GM12878 (cell line): Measurements from ENCODE around the gene IGF2BP2. TPM values are rescaled to one million over a fixed set of nuclear protein-coding genes. Genes with fewer than 3 reads are reported as not detected.

Source experiments
- ATAC-seq: fragments of 200-7000 bp; cut with Tn5 transposase; 3 replicates; pipeline ENCODE4 v1.9.1; 2020; ENCODE audit warnings: mild to moderate bottlenecking, moderate library complexity
- BruUV-seq: library from RNA; stranded (reverse); fragments of 400-500 nt; replicated peaks from 2 replicates; lab custom pipeline; 2021; lab: Mats Ljungman, UMichigan
- CTCF ChIA-PET: fragments of 300-600 bp; sonication (Branson Sonifier 250); formaldehyde crosslinking; extraction: SDS; loops from one replicate; lab custom pipeline; 2021; ENCODE audit warnings: inconsistent platforms; lab: Yijun Ruan, JAX
- POLR2A ChIA-PET: fragments of 350-600 bp; formaldehyde crosslinking; extraction: SDS; loops from one replicate; lab custom pipeline; 2021; ENCODE audit warnings: inconsistent platforms; lab: Charles Lee
- RAD21 ChIA-PET: fragments of 300-600 bp; sonication (Branson Sonifier 250); formaldehyde crosslinking; loops from one replicate; lab custom pipeline; 2023; ENCODE audit warnings: antibody characterized with exemption; ENCODE audit not compliant: unreplicated experiment; lab: Charles Lee
- SMC1A ChIA-PET: fragments of 300-600 bp; sonication (Branson Sonifier 250); formaldehyde crosslinking; loops from one replicate; lab custom pipeline; 2023; ENCODE audit not compliant: unreplicated experiment, uncharacterized antibody; lab: Charles Lee
- DNase-seq: peaks from one replicate; pipeline ENCODE4 v3.0.0-alpha.2; 2011; ENCODE audit warnings: low read depth, low spot score
- FAIRE-seq: peaks from 3 replicates; lab custom pipeline; 2011; peaks lifted over from hg19 to GRCh38; lab: Jason Lieb, UNC
- H2AFZ ChIP-seq: 2 replicates; pipeline ENCODE4 v1.6.0; 2011; ENCODE audit warnings: low read depth, low read length, control low read depth; ENCODE audit not compliant: control insufficient read depth
- H3K27ac ChIP-seq: 2 replicates; pipeline ENCODE4 v1.5.1; 2011; ENCODE audit warnings: control low read depth; ENCODE audit not compliant: control insufficient read depth, insufficient read depth
- H3K27me3 ChIP-seq, 2 experiments: replicated peaks in 1 of 2; 2 replicates each; pipeline versions ENCODE4 v1.6.0 to v1.6.1; 2011; ENCODE audit warnings: low read length in 1 of 2; ENCODE audit not compliant: control insufficient read depth in 2 of 2, insufficient read depth in 2 of 2
- H3K36me3 ChIP-seq, 2 experiments: 2 replicates each; pipeline ENCODE4 v1.5.1; 2011; ENCODE audit warnings: low read length in 1 of 2; ENCODE audit not compliant: control insufficient read depth in 2 of 2, insufficient read depth in 2 of 2
- H3K4me1 ChIP-seq: 2 replicates; pipeline ENCODE4 v1.6.1; 2011; ENCODE audit warnings: mild to moderate bottlenecking, low read length, moderate library complexity, mixed read lengths; ENCODE audit not compliant: control insufficient read depth, insufficient read depth
- H3K4me2 ChIP-seq: 2 replicates; pipeline ENCODE4 v1.6.0; 2011; ENCODE audit warnings: control low read depth; ENCODE audit not compliant: control insufficient read depth, insufficient read depth
- H3K4me3 ChIP-seq: fragments of 200-600 bp; sonication (generic); 2 replicates; pipeline ENCODE4 v1.5.1; 2016
- H3K79me2 ChIP-seq: 2 replicates; pipeline ENCODE4 v1.6.0; 2011; ENCODE audit warnings: low read length; ENCODE audit not compliant: control insufficient read depth, insufficient read depth
- H3K9ac ChIP-seq: 2 replicates; pipeline ENCODE4 v1.8.0; 2011; ENCODE audit warnings: low read length, control low read depth, mixed read lengths; ENCODE audit not compliant: control insufficient read depth, insufficient read depth
- H3K9me3 ChIP-seq: replicated peaks from 3 replicates; pipeline ENCODE4 v1.5.1; 2011; ENCODE audit warnings: mild to moderate bottlenecking, low read length; ENCODE audit not compliant: control insufficient read depth, insufficient read depth
- H4K20me1 ChIP-seq: 2 replicates; pipeline ENCODE4 v1.6.0; 2011; ENCODE audit not compliant: control insufficient read depth, insufficient read depth
- CEBPB ChIP-seq, 2 experiments: fragments of 150-350 bp in 1 of 2; IDR thresholded peaks; 2 replicates each; pipeline ENCODE4 v1.6.1; 2012 to 2014; ENCODE audit warnings: low read depth in 2 of 2, low read length in 2 of 2, borderline replicate concordance in 1 of 2, inconsistent platforms in 1 of 2
- CREB1 ChIP-seq: IDR thresholded peaks from 2 replicates; pipeline ENCODE4 v1.6.1; 2012; ENCODE audit warnings: low read depth, mild to moderate bottlenecking, inconsistent platforms
- EGR1 ChIP-seq, 2 experiments: IDR thresholded peaks; 1 replicate in 1 of 2; 2 replicates in 1 of 2; pipeline ENCODE4 v1.6.1; 2011 to 2012; ENCODE audit warnings: low read depth in 2 of 2, low read length in 2 of 2, borderline replicate concordance in 1 of 2, mild to moderate bottlenecking in 1 of 2, moderate library complexity in 1 of 2
- HDAC2 ChIP-seq: fragments of 200-600 bp; sonication (generic); IDR thresholded peaks from 2 replicates; pipeline ENCODE4 v1.6.1; 2017
- KAT2A ChIP-seq: conservative IDR thresholded peaks from 2 replicates; pipeline ENCODE4 v1.6.1; 2011; ENCODE audit warnings: low read depth, low read length; ENCODE audit not compliant: control insufficient read depth
- KDM1A ChIP-seq: fragments of 200-600 bp; sonication (generic); IDR thresholded peaks from 2 replicates; pipeline ENCODE4 v1.6.1; 2016; ENCODE audit warnings: borderline replicate concordance
- NFIC ChIP-seq: IDR thresholded peaks from 2 replicates; pipeline ENCODE4 v1.6.1; 2012; ENCODE audit warnings: low read depth, mild to moderate bottlenecking, inconsistent platforms, low read length, moderate library complexity
- NFYB ChIP-seq: IDR thresholded peaks from 2 replicates; pipeline ENCODE4 v1.6.1; 2011; ENCODE audit warnings: low read depth, mild to moderate bottlenecking, low read length, improper control_type of control experiment, moderate library complexity; ENCODE audit not compliant: insufficient read depth
- RB1 ChIP-seq: fragments of 450-650 bp; formaldehyde crosslinking; IDR thresholded peaks from 2 replicates; pipeline ENCODE4 v1.6.1; 2017; ENCODE audit warnings: mild to moderate bottlenecking, borderline replicate concordance
- SMARCA5 ChIP-seq: fragments of 450-650 bp; IDR thresholded peaks from 2 replicates; pipeline ENCODE4 v1.6.1; 2017; ENCODE audit warnings: mild to moderate bottlenecking
- TCF7 ChIP-seq: IDR thresholded peaks from 2 replicates; pipeline ENCODE4 v1.6.1; 2014; ENCODE audit warnings: antibody characterized with exemption, borderline replicate concordance
- ZBED1 ChIP-seq: IDR thresholded peaks from 2 replicates; pipeline ENCODE4 v1.6.1; 2016; ENCODE audit warnings: borderline replicate concordance
- ZNF274 ChIP-seq: IDR thresholded peaks from one replicate; pipeline ENCODE4 v1.8.0; 2011; ENCODE audit not compliant: insufficient read length, insufficient read depth
- ZNF622 ChIP-seq: fragments of 450-650 bp; IDR thresholded peaks from 2 replicates; pipeline ENCODE4 v1.6.1; 2017; ENCODE audit warnings: mild to moderate bottlenecking, inconsistent platforms
- WGBS: methylation state at CpG from one replicate; pipeline ENCODE4 v1.1.6; 2016; ENCODE audit warnings: low lambda C conversion rate; ENCODE audit not compliant: insufficient replicate concordance, insufficient coverage; ENCODE audit errors: missing lambda C conversion rate; 5-methylcytosine and 5-hydroxymethylcytosine counted together
- in situ Hi-C: fragments of 300-500 bp; cut with MboI; formaldehyde crosslinking; loops from 9 replicates; pipeline ENCODE4 v1.14.3; 2018; ENCODE audit warnings: mixed read lengths
- intact Hi-C: fragments of 100-400 bp; cut with micrococcal nuclease; formaldehyde crosslinking; loops from one replicate; pipeline ENCODE4 v1.14.2; 2022; ENCODE audit not compliant: unreplicated experiment
- polyA plus RNA-seq, 11 experiments: library from polyadenylated mRNA; depleted of rRNA in 4 of 11; unstranded in 6 of 11; stranded (reverse) in 5 of 11; fragments of >200 nt; fragmentation: Nextera tagmentation in 4 of 11; fragmentation: Illumina TruSeq in 1 of 11; extraction: Ambion mirVana in 4 of 11; extraction: Trizol in 1 of 11; gene quantifications; 1 replicate in 1 of 11; 2 replicates in 10 of 11; pipeline versions ENCODE4 v1.2.1 to v1.2.3, GENCODE V29; 2011 to 2016; ENCODE audit warnings: inconsistent platforms in 2 of 11, missing spikeins in 2 of 11, low read depth in 1 of 11
- total RNA-seq, 4 experiments: library from RNA; depleted of rRNA in 3 of 4; stranded (reverse); fragments of >200 nt in 3 of 4; fragmentation: Illumina TruSeq in 1 of 4; extraction: Trizol in 1 of 4; gene quantifications; 2 replicates each; pipeline versions ENCODE4 v1.2.1 to v1.2.3, GENCODE V29; 2013 to 2021
- TF ChIP-seq, protein P1 (sequence below): fragments of 150-350 bp; IDR thresholded peaks from 2 replicates; pipeline ENCODE4 v1.6.1; 2016; ENCODE audit warnings: low read depth, low read length
- TF ChIP-seq, protein P2 (sequence below): IDR thresholded peaks from 2 replicates; pipeline ENCODE4 v1.6.1; 2011; ENCODE audit warnings: low read depth, low read length, improper control_type of control experiment, borderline replicate concordance
- TF ChIP-seq, protein P3 (sequence below): IDR thresholded peaks from 2 replicates; pipeline ENCODE4 v1.6.1; 2012; ENCODE audit warnings: low read depth, low read length, improper control_type of control experiment

The IGF2BP2 gene
- total and polyA plus RNA-seq, 10 of the 15 experiments (the other 5 are each of a cell fraction or from before 2014, with no cell fraction given) = 0.25 to 0.72 TPM; not detected in 8

DNA sequence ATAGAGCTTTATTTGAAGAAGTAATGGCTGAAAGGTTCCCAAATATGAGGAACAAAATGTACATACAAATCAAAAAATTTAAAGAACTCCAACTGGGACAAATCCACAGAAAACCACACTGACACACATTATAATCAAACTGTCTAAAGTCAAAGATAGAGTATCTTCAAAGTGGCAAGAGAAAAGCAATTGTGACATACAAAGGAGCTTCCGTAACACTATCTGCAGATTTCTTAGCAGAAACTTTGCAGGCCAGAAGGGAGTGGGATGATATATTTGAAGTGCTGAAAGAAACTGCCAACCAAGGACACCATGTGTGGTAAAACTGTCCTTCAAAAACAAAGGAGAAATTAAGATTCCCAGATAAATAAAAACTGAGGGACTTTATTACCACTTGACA, 146.8 kb downstream of the IGF2BP2 start:
- no TSS peak for BruUV-seq
- ChIA-PET SMC1A (interaction anchor here (1.1 to 2.5 kb wide), 7 partner anchors 9 to 94 kb away, joined by 3 to 22 read pairs (median 8); no protein-coding TSS in a partner anchor), POLR2A (no interaction called here), RAD21 (interaction anchor here (1.3 to 4.0 kb wide), 4 partner anchors 8 to 939 kb away, joined by 3 to 29 read pairs (median 5); no protein-coding TSS in a partner anchor), CTCF (interaction anchor here (0.8 to 2.9 kb wide), 12 partner anchors 9 to 265 kb away, joined by 3 to 64 read pairs (median 4); no protein-coding TSS in a partner anchor)
- 0% methylated on average over 1 of the region's 1 CpG for whole genome bisulfite sequencing
- no peak for DNase-seq
- Histone ChIP-seq H4K20me1 (no peaks in the 10 kb centered on the region), H3K36me3 (no peaks in the 10 kb centered on the region), H3K9ac (no peak overlapping the region), H3K79me2 (no peaks in the 10 kb centered on the region), H3K4me3 (no peak overlapping the region), H3K27me3 (no peaks in the 10 kb centered on the region; a peak in 2 of 4 replicates), H3K27ac (no peak overlapping the region), H3K9me3 (no peaks in the 10 kb centered on the region), H3K4me2 (no peak overlapping the region), H3K4me1 (no peaks in the 10 kb centered on the region), H2AFZ (no peak overlapping the region)
- in situ Hi-C loops = loop anchor here (5.0 kb wide), 1 partner anchor 89 kb away; no protein-coding TSS in a partner anchor
- FAIRE-seq = no peak
- intact Hi-C loops = no loop called here
- ATAC-seq = no peak
- no peak for TF ChIP-seq HDAC2
- no peak for TF ChIP-seq KDM1A
- no peak for TF ChIP-seq NFYB
- no peak for TF ChIP-seq ZNF274
- TF ChIP-seq, protein P1, sequence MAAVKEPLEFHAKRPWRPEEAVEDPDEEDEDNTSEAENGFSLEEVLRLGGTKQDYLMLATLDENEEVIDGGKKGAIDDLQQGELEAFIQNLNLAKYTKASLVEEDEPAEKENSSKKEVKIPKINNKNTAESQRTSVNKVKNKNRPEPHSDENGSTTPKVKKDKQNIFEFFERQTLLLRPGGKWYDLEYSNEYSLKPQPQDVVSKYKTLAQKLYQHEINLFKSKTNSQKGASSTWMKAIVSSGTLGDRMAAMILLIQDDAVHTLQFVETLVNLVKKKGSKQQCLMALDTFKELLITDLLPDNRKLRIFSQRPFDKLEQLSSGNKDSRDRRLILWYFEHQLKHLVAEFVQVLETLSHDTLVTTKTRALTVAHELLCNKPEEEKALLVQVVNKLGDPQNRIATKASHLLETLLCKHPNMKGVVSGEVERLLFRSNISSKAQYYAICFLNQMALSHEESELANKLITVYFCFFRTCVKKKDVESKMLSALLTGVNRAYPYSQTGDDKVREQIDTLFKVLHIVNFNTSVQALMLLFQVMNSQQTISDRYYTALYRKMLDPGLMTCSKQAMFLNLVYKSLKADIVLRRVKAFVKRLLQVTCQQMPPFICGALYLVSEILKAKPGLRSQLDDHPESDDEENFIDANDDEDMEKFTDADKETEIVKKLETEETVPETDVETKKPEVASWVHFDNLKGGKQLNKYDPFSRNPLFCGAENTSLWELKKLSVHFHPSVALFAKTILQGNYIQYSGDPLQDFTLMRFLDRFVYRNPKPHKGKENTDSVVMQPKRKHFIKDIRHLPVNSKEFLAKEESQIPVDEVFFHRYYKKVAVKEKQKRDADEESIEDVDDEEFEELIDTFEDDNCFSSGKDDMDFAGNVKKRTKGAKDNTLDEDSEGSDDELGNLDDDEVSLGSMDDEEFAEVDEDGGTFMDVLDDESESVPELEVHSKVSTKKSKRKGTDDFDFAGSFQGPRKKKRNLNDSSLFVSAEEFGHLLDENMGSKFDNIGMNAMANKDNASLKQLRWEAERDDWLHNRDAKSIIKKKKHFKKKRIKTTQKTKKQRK = no peak
- no peak for TF ChIP-seq KAT2A
- TF ChIP-seq, protein P2, sequence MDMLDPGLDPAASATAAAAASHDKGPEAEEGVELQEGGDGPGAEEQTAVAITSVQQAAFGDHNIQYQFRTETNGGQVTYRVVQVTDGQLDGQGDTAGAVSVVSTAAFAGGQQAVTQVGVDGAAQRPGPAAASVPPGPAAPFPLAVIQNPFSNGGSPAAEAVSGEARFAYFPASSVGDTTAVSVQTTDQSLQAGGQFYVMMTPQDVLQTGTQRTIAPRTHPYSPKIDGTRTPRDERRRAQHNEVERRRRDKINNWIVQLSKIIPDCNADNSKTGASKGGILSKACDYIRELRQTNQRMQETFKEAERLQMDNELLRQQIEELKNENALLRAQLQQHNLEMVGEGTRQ = no peak
- no peak for TF ChIP-seq SMARCA5
- TF ChIP-seq, protein P3, sequence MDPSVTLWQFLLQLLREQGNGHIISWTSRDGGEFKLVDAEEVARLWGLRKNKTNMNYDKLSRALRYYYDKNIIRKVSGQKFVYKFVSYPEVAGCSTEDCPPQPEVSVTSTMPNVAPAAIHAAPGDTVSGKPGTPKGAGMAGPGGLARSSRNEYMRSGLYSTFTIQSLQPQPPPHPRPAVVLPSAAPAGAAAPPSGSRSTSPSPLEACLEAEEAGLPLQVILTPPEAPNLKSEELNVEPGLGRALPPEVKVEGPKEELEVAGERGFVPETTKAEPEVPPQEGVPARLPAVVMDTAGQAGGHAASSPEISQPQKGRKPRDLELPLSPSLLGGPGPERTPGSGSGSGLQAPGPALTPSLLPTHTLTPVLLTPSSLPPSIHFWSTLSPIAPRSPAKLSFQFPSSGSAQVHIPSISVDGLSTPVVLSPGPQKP = no peak
- no peak for TF ChIP-seq EGR1 (IDR thresholded peaks at IDR 0.05; ENCODE audit: borderline replicate concordance in 1 of 2, low read depth in 2 of 2, low read length in 2 of 2)
- no peak for TF ChIP-seq ZNF622
- no peak for TF ChIP-seq RB1
- no peak for TF ChIP-seq ZBED1
- TF ChIP-seq NFIC = no peak
- TF ChIP-seq CREB1 = no peak
- no peak for TF ChIP-seq CEBPB (IDR thresholded peaks at IDR 0.05; ENCODE audit: borderline replicate concordance in 1 of 2, low read depth in 2 of 2, low read length in 2 of 2)
- TF ChIP-seq TCF7 = no peak
